Caco-2 (cell line): ENCODE results near the gene SLC38A10. TPM values are rescaled to one million over a fixed set of nuclear protein-coding genes. Genes with fewer than 3 reads are reported as not detected.

Source experiments
- BruUV-seq: library from RNA; stranded (reverse); fragments of 400-500 nt; replicated peaks from 2 replicates; lab custom pipeline; 2021; lab: Mats Ljungman, UMichigan
- CTCF ChIA-PET: fragments of 300-600 bp; sonication (Branson Sonifier 250); formaldehyde crosslinking; loops from one replicate; lab custom pipeline; 2022; ENCODE audit warnings: antibody characterized with exemption; lab: Charles Lee
- POLR2A ChIA-PET: fragments of 300-600 bp; sonication (Branson Sonifier 250); formaldehyde crosslinking; loops from one replicate; lab custom pipeline; 2022; ENCODE audit warnings: antibody characterized with exemption; lab: Charles Lee
- DNase-seq, 2 experiments: peaks; one replicate each; pipeline versions ENCODE4 v3.0.0 to v3.0.0-alpha.2; 2020 to 2022
- H3K27me3 ChIP-seq: replicated peaks from 2 replicates; pipeline ENCODE4 v1.6.0; 2011; ENCODE audit warnings: low read length; ENCODE audit not compliant: control insufficient read depth, insufficient read depth
- H3K36me3 ChIP-seq: 2 replicates; pipeline ENCODE4 v1.5.1; 2011; ENCODE audit warnings: low read length; ENCODE audit not compliant: control insufficient read depth, insufficient read depth
- H3K4me1 ChIP-seq: fragments of 250-450 bp; sonication (Bioruptor Pico); 2 replicates; pipeline ENCODE4 v1.5.1; 2020; ENCODE audit warnings: mild to moderate bottlenecking
- H3K4me3 ChIP-seq: 2 replicates; pipeline ENCODE4 v1.5.1; 2011; ENCODE audit warnings: low read depth, mild to moderate bottlenecking, control low read depth, low read length
- H3K9me3 ChIP-seq: fragments of 250-450 bp; sonication (Bioruptor Pico); 2 replicates; pipeline ENCODE4 v1.5.1; 2020; ENCODE audit warnings: mild to moderate bottlenecking, moderate library complexity
- H3K27ac Mint-ChIP-seq: one replicate; pipeline ENCODE4 v1.8.0; 2022; ENCODE audit warnings: mixed read lengths; ENCODE audit not compliant: unreplicated experiment
- H3K27me3 Mint-ChIP-seq: one replicate; pipeline ENCODE4 v1.8.0; 2022; ENCODE audit warnings: mixed read lengths; ENCODE audit not compliant: insufficient read depth, unreplicated experiment
- H3K36me3 Mint-ChIP-seq: one replicate; pipeline ENCODE4 v1.8.0; 2022; ENCODE audit warnings: mild to moderate bottlenecking, mixed read lengths; ENCODE audit not compliant: insufficient read depth, unreplicated experiment
- H3K4me1 Mint-ChIP-seq: one replicate; pipeline ENCODE4 v1.8.0; 2022; ENCODE audit warnings: low read depth, mixed read lengths; ENCODE audit not compliant: unreplicated experiment
- H3K4me3 Mint-ChIP-seq: one replicate; pipeline ENCODE4 v1.8.0; 2022; ENCODE audit warnings: mild to moderate bottlenecking, moderate library complexity, mixed read lengths; ENCODE audit not compliant: unreplicated experiment
- H3K9me3 Mint-ChIP-seq: one replicate; pipeline ENCODE4 v1.8.0; 2022; ENCODE audit warnings: mixed read lengths; ENCODE audit not compliant: unreplicated experiment
- intact Hi-C: fragments of 100-400 bp; cut with micrococcal nuclease; formaldehyde crosslinking; loops from one replicate; pipeline ENCODE4 v1.10.0; 2022; ENCODE audit not compliant: unreplicated experiment
- total RNA-seq: library from RNA; stranded (reverse); gene quantifications from 2 replicates; pipeline ENCODE4 v1.2.3, GENCODE V29; 2022
- TF ChIP-seq, protein P1 (sequence below), 2 experiments: fragments of 200-600 bp in 1 of 2; IDR thresholded peaks; 1 replicate in 1 of 2; 2 replicates in 1 of 2; pipeline versions ENCODE4 v1.5.1 to v1.8.0; 2011 to 2022; ENCODE audit warnings: antibody characterized with exemption in 1 of 2, control low read depth in 1 of 2, inconsistent platforms in 1 of 2, low read depth in 1 of 2, low read length in 1 of 2, mild to moderate bottlenecking in 1 of 2, moderate library complexity in 1 of 2; ENCODE audit not compliant: insufficient read depth in 1 of 2, severe bottlenecking in 1 of 2, unreplicated experiment in 1 of 2

The SLC38A10 gene
- total RNA-seq, 1 experiment from 2014 or later: 137 TPM

DNA sequence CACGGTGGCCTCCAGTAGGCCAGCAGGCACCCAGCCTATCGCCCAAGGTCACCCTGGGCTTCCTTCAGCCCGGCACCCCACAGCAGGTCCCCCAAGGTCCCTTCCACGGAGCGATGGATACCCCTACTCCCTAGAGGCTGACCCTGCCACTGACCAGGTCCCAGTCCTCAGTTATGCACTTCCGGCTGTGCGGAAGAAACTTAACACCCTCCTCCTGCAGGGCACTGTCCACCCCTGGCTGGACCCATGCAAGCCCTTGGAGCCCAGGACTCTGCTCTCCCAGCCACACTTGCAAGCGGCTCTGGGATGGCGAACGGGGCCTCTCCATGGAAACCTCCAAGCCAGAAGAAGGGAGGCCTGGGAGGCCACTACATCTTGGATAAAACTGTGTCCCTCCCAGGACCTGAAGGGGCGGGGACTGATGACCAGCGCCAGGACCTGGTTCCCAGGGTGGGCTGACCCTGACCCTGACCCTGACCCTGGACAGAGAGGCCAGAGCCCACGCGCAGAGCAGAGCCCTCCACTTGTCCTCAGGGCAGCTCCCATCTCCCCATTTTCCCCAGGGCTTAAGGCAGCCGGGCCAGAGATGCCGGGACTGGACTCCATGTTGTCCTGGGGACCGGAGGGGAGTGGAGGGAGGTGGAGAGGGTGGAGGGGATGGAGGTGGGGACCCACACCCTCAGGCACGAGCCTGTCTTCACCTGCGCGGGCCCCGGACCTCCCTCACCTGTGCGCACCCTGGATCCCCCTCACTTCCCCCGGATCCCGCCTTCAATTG, 73.1 kb downstream of the SLC38A10 start:
- no peaks in the 10 kb centered on the region for H3K27me3 Mint-ChIP-seq
- H3K27ac Mint-ChIP-seq: no peak overlapping the region
- ChIA-PET CTCF (interaction anchor here (0.6 to 1.3 kb wide), 14 partner anchors 12 to 490 kb away, joined by 3 to 9 read pairs (median 4); partner anchors contain the start of genes BAHCC1, CHMP6, NDUFAF8 and TEPSIN), POLR2A (interaction anchor here (0.6 to 1.3 kb wide), 9 partner anchors 13 to 376 kb away, joined by 4 to 34 read pairs (median 6); partner anchors contain the start of genes BAHCC1, NDUFAF8, SLC38A10 and TEPSIN)
- Histone ChIP-seq H3K36me3 (no peaks in the 10 kb centered on the region), H3K4me3 (peak overlapping the region; percentile 95), H3K4me1 (peaks cover 9% of the 10 kb centered on the region), H3K9me3 (0 out of 2 replicates have a peak, but pooled peaks cover 1% of the 10 kb centered on the region), H3K27me3 (no peaks in the 10 kb centered on the region)
- peak overlapping the region; percentile 80 for H3K4me3 Mint-ChIP-seq
- TF ChIP-seq, protein P1, sequence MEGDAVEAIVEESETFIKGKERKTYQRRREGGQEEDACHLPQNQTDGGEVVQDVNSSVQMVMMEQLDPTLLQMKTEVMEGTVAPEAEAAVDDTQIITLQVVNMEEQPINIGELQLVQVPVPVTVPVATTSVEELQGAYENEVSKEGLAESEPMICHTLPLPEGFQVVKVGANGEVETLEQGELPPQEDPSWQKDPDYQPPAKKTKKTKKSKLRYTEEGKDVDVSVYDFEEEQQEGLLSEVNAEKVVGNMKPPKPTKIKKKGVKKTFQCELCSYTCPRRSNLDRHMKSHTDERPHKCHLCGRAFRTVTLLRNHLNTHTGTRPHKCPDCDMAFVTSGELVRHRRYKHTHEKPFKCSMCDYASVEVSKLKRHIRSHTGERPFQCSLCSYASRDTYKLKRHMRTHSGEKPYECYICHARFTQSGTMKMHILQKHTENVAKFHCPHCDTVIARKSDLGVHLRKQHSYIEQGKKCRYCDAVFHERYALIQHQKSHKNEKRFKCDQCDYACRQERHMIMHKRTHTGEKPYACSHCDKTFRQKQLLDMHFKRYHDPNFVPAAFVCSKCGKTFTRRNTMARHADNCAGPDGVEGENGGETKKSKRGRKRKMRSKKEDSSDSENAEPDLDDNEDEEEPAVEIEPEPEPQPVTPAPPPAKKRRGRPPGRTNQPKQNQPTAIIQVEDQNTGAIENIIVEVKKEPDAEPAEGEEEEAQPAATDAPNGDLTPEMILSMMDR (IDR thresholded peaks at IDR 0.05; ENCODE audit: insufficient read depth in 1 of 2, low read depth in 1 of 2, low read length in 1 of 2, severe bottlenecking in 1 of 2, unreplicated experiment in 1 of 2): no peak
- DNase-seq: no peak
- no peaks in the 10 kb centered on the region for H3K4me1 Mint-ChIP-seq
- peaks cover 10% of the 10 kb centered on the region for H3K36me3 Mint-ChIP-seq
- H3K9me3 Mint-ChIP-seq: no peaks in the 10 kb centered on the region
- BruUV-seq: no TSS peak
- intact Hi-C loops: loop anchor here (5.0 kb wide), 1 partner anchor 185 kb away; the partner anchor contains the start of gene BAIAP2

GRCh38 chr17:81221371-81221841, 73.7 kb downstream of the SLC38A10 start:
- no peak for DNase-seq
- CTCF ChIA-PET: no interaction called here
- POLR2A ChIA-PET: interaction anchor here (0.6 kb wide), 1 partner anchor 233 kb away, joined by 3 read pairs; no protein-coding TSS in a partner anchor
- H3K9me3 ChIP-seq: no peaks in the 10 kb centered on the region
- TF ChIP-seq, protein P1 (IDR thresholded peaks at IDR 0.05; ENCODE audit: insufficient read depth in 1 of 2, low read depth in 1 of 2, low read length in 1 of 2, severe bottlenecking in 1 of 2, unreplicated experiment in 1 of 2): no peak
- H3K4me3 ChIP-seq: no peak overlapping the region; the same call in 1 of the 2 replicates
- intact Hi-C loops: loop anchor here (5.0 kb wide), 1 partner anchor 184 kb away; the partner anchor contains the start of gene BAIAP2
- Mint-ChIP-seq H3K9me3 (no peaks in the 10 kb centered on the region), H3K36me3 (peaks cover 10% of the 10 kb centered on the region), H3K27me3 (no peaks in the 10 kb centered on the region), H3K27ac (no peak overlapping the region), H3K4me3 (peak overlapping the region; percentile 80), H3K4me1 (no peaks in the 10 kb centered on the region)
- BruUV-seq: no TSS peak
- H3K27me3 ChIP-seq: no peaks in the 10 kb centered on the region
- H3K36me3 ChIP-seq: no peaks in the 10 kb centered on the region
- peaks cover 9% of the 10 kb centered on the region for H3K4me1 ChIP-seq

DNA sequence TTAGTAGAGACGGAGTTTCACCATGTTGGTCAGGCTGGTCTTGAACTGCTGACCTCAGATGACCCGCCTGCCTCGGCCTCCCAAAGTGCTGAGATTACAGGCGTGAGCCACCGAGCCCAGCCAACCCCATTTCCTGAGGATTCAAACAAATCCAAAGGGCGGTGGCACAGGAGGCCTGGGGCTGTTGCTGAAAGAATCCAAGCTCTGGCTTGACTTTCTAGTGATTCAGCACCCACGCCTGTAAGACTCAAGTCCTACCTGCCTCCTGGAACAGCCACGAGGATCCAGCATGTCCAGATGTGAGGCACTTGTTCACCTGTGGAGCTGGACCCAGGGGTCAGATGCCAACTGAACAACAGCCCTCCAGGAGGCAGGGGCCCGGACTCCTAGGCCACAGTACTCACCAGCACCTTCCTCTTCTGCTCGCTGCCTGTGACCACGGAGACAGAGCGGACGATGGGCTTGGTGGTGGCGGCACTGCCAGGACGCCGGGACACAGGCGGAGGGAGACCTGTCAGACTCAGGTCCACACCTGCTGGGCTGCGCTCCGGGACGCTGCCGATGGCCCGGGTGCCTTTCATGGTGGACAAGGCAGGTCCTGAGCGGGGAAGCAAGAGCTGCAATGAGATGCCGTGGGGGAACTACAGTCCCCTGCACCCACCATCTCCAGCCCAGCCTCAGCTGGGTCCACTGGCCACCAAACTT, 75.5 kb downstream of the SLC38A10 start:
- TF ChIP-seq, protein P1 (IDR thresholded peaks at IDR 0.05; ENCODE audit: insufficient read depth in 1 of 2, low read depth in 1 of 2, low read length in 1 of 2, severe bottlenecking in 1 of 2, unreplicated experiment in 1 of 2): no peak
- Histone ChIP-seq H3K27me3 (no peaks in the 10 kb centered on the region), H3K36me3 (no peaks in the 10 kb centered on the region), H3K4me1 (peaks cover 9% of the 10 kb centered on the region), H3K4me3 (no peak overlapping the region), H3K9me3 (no peaks in the 10 kb centered on the region)
- H3K4me3 Mint-ChIP-seq: no peak overlapping the region
- H3K9me3 Mint-ChIP-seq: no peaks in the 10 kb centered on the region
- ChIA-PET CTCF (no interaction called here), POLR2A (no interaction called here)
- no peaks in the 10 kb centered on the region for H3K4me1 Mint-ChIP-seq
- intact Hi-C loops: loop anchor here (5.0 kb wide), 1 partner anchor 182 kb away; the partner anchor contains the start of gene BAIAP2
- H3K27me3 Mint-ChIP-seq: no peaks in the 10 kb centered on the region
- BruUV-seq: no TSS peak
- DNase-seq: no peak
- no peak overlapping the region for H3K27ac Mint-ChIP-seq
- peaks cover 10% of the 10 kb centered on the region for H3K36me3 Mint-ChIP-seq
